ENCODE measurements around the gene ATP13A5.

DNA sequence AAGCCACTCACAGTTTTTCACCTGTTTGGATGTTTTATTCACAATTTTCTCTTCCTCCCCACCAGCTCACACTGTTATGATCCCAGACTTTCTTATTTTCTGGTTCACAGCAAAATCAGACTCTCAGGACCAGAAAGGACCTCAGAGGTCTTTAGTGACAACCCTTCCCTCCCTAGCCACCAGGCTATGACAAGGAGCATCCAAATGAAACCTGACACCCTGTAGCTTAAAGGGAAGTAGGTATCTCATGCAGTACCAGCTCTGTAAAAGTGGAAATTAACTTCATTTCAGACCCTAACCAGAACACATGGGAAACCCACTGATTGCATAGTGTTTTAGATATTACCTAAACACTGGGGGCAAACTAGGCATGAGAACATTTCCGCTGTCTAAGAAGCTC is 45.3 kb downstream of the ATP13A5 start:
- TF ChIP-seq, protein P1, sequence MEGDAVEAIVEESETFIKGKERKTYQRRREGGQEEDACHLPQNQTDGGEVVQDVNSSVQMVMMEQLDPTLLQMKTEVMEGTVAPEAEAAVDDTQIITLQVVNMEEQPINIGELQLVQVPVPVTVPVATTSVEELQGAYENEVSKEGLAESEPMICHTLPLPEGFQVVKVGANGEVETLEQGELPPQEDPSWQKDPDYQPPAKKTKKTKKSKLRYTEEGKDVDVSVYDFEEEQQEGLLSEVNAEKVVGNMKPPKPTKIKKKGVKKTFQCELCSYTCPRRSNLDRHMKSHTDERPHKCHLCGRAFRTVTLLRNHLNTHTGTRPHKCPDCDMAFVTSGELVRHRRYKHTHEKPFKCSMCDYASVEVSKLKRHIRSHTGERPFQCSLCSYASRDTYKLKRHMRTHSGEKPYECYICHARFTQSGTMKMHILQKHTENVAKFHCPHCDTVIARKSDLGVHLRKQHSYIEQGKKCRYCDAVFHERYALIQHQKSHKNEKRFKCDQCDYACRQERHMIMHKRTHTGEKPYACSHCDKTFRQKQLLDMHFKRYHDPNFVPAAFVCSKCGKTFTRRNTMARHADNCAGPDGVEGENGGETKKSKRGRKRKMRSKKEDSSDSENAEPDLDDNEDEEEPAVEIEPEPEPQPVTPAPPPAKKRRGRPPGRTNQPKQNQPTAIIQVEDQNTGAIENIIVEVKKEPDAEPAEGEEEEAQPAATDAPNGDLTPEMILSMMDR (IDR thresholded peaks at IDR 0.05), result no peak
- no peak for TF ChIP-seq EP300 (IDR thresholded peaks at IDR 0.05)
- no peak for TF ChIP-seq POLR2AphosphoS5 (IDR thresholded peaks at IDR 0.05)
